AG08395 (cell line): ENCODE measurements around the gene SOST.
"Not testable (repeated sequence)": the region's sequence is repeated elsewhere in the genome, so short reads cannot be mapped to it uniquely, and the experiment has no call there.

Experiments used
- DNase-seq: peaks from one replicate; pipeline ENCODE4 v3.0.0; 2012; ENCODE audit warnings: mixed read lengths, low spot score

Gene SOST

GRCh38 chr17:43758497-43759174 lies at the start of gene SOST:
Gene SOST, minus strand, starts transcription at chr17:43758791. Its CDS starts 50 bp downstream, at chr17:43758741.
- DNase-seq = no peak

- no peak for DNase-seq
Observed at GRCh38 chr17:43808076-43808475, 49.5 kb upstream of the SOST start.

- no peak for DNase-seq
Observed at GRCh38 chr17:43805117-43805516, 46.5 kb upstream of the SOST start.

- DNase-seq = peak; percentile 15
Observed at GRCh38 chr17:43803758-43804157, 45.2 kb upstream of the SOST start.

GRCh38 chr17:43801844-43802243 lies 43.3 kb upstream of the SOST start:
- DNase-seq = no peak

GRCh38 chr17:43800736-43801135 lies 42.1 kb upstream of the SOST start:
- DNase-seq = no peak

- DNase-seq = no peak
Observed at GRCh38 chr17:43799047-43799446, 40.5 kb upstream of the SOST start.

- DNase-seq = not testable (repeated sequence)
Observed at GRCh38 chr17:43798024-43798423, 39.4 kb upstream of the SOST start.

GRCh38 chr17:43792668-43793067 lies 34.1 kb upstream of the SOST start:
- not testable (repeated sequence) for DNase-seq

- peak; percentile 41 for DNase-seq
Observed at GRCh38 chr17:43791589-43791988, 33.0 kb upstream of the SOST start.

- no peak for DNase-seq
Observed at GRCh38 chr17:43790311-43790940, 31.8 kb upstream of the SOST start.

- DNase-seq = no peak
Observed at GRCh38 chr17:43789482-43789881, 30.9 kb upstream of the SOST start.

GRCh38 chr17:43788540-43788939 lies 29.9 kb upstream of the SOST start:
- DNase-seq = no peak

GRCh38 chr17:43787728-43788127 lies 29.1 kb upstream of the SOST start:
- DNase-seq = no peak

- peak; percentile 80 for DNase-seq
Observed at GRCh38 chr17:43784628-43785101, 26.1 kb upstream of the SOST start.

GRCh38 chr17:43784068-43784467 lies 25.5 kb upstream of the SOST start:
- peak; percentile 61 for DNase-seq

GRCh38 chr17:43782913-43783680 lies 24.5 kb upstream of the SOST start:
- DNase-seq = no peak

- no peak for DNase-seq
Observed at GRCh38 chr17:43780135-43780534, 21.5 kb upstream of the SOST start, which contains the start of gene CFAP97D1. Gene CFAP97D1, plus strand, starts transcription at chr17:43780435. Its CDS starts 28 bp downstream, at chr17:43780463.

GRCh38 chr17:43779145-43780125 lies 20.8 kb upstream of the SOST start:
- DNase-seq = no peak

GRCh38 chr17:43778337-43779144 lies 19.9 kb upstream of the SOST start, which contains the start of gene DUSP3:
Gene DUSP3, minus strand, starts transcription at chr17:43778977. Its CDS starts 53 bp downstream, at chr17:43778924.
- peak; percentile 96 for DNase-seq
